Naive thymus-derived CD8-positive, alpha-beta T cell (primary cell): Measurements from ENCODE around the gene PPP1R14C. TPM values are rescaled to one million over a fixed set of nuclear protein-coding genes. Genes with fewer than 3 reads are reported as not detected.
A peak's percentile ranks its signal among the peaks of the same experiment; 100 is the strongest.

Source experiments
- ATAC-seq, 2 donors: fragments of 150-1000 bp; cut with Tn5 transposase in 1 of 2; sonication (Bioruptor Pico), chemical (Tn5 transposase) in 1 of 2; 1 replicate in 1 of 2; 2 replicates in 1 of 2; pipeline ENCODE4 v1.10.0; 2021; ENCODE audit warnings: mild to moderate bottlenecking in 2 of 2, moderate library complexity in 2 of 2
- POLR2A ChIA-PET: fragments of 350-600 bp; sonication (Branson Sonifier 250); formaldehyde crosslinking; loops from one replicate; lab custom pipeline; 2021; ENCODE audit warnings: antibody characterized with exemption; lab: Charles Lee
- DNase-seq, 10 donors: peaks; one replicate each; pipeline versions ENCODE4 v3.0.0 to v3.0.0-alpha.2; 2020 to 2022
- H3K27ac Mint-ChIP-seq, 10 donors: one replicate each; pipeline ENCODE4 v1.8.0; 2020 to 2022; ENCODE audit warnings: mild to moderate bottlenecking in 10 of 10, mixed read lengths in 10 of 10, moderate library complexity in 4 of 10, inconsistent platforms in 1 of 10
- H3K27me3 Mint-ChIP-seq, 5 donors: one replicate each; pipeline ENCODE4 v1.8.0; 2021 to 2022; ENCODE audit warnings: mixed read lengths in 5 of 5
- H3K36me3 Mint-ChIP-seq, 3 donors: one replicate each; pipeline ENCODE4 v1.8.0; 2020 to 2022; ENCODE audit warnings: mixed read lengths in 3 of 3, mild to moderate bottlenecking in 2 of 3, inconsistent platforms in 1 of 3
- H3K4me1 Mint-ChIP-seq, 4 donors: one replicate each; pipeline ENCODE4 v1.8.0; 2021 to 2022; ENCODE audit warnings: mixed read lengths in 4 of 4
- H3K4me3 Mint-ChIP-seq, 10 donors: one replicate each; pipeline ENCODE4 v1.8.0; 2020 to 2022; ENCODE audit warnings: mild to moderate bottlenecking in 10 of 10, mixed read lengths in 10 of 10, moderate library complexity in 6 of 10, inconsistent platforms in 1 of 10
- H3K9me3 Mint-ChIP-seq, 9 donors: one replicate each; pipeline ENCODE4 v1.8.0; 2020 to 2022; ENCODE audit warnings: mixed read lengths in 9 of 9, mild to moderate bottlenecking in 3 of 9, inconsistent platforms in 1 of 9, moderate library complexity in 1 of 9
- polyA plus RNA-seq, 3 donors: library from polyadenylated mRNA; unstranded; fragments of 300-500 nt; fragmentation: Illumina TruSeq; gene quantifications; one replicate each; pipeline ENCODE4 v1.2.3, GENCODE V29; 2021
- total RNA-seq, 8 experiments: library from RNA in 2 of 8; stranded (reverse) in 2 of 8; gene quantifications; one replicate each; pipeline ENCODE4 v1.2.3 and lab custom pipeline; 2021 to 2026

The PPP1R14C gene
- total and polyA plus RNA-seq, 5 experiments from 2014 or later, result 0.24 TPM; not detected in 4

GRCh38 chr6:150255840-150256239, 113.0 kb downstream of the PPP1R14C start:
- Mint-ChIP-seq H3K4me1 (no peaks in the 10 kb centered on the region), H3K27me3 (peaks cover 9 to 26% (median 12%) of the 10 kb centered on the region in 5 donors), H3K9me3 (peaks cover 0 to 2% (median 0%) of the 10 kb centered on the region in 9 donors), H3K27ac (peak overlapping the region in 1 of 10 donors; percentile 9), H3K4me3 (no peak overlapping the region), H3K36me3 (no peaks in the 10 kb centered on the region)
- POLR2A ChIA-PET, result no interaction called here
- no peak for ATAC-seq
- no peak for DNase-seq

DNA sequence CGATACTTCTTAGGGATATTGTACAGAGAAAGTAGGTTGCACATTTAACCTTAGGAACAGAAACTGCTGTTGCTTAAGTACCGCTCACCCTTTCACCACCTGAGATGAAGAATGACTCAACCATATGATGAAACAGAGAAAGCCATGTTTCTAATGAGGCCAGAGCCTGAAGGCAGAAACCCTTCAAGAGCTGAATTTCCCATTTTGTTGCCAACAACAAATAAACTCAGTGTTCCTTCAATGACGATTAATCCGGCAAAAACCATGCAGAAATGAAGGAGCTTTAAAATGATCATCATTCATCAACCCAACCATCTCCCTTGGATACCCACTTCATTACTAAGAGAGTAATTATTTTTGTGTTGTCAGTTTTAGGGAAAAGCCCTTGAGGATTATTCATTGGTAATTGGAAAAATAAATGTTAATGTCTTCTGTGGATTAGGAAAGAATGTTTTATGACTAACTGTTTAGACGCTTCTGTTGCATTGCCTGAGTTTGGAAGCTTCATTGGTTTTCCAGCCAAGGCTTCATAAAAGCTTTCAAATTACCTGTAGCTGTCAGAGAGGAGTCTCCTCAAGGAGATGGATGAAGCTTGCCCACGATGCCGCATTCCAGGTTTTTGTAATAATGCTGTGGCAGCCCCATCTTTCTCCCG, 113.9 kb downstream of the PPP1R14C start:
- Mint-ChIP-seq H3K27me3 (peaks cover 6 to 28% (median 12%) of the 10 kb centered on the region in 5 donors), H3K4me3 (no peak overlapping the region), H3K9me3 (peaks cover 0 to 2% (median 0%) of the 10 kb centered on the region in 9 donors), H3K36me3 (no peaks in the 10 kb centered on the region), H3K27ac (no peak overlapping the region), H3K4me1 (no peaks in the 10 kb centered on the region)
- DNase-seq (no peak), ATAC-seq (no peak)
- POLR2A ChIA-PET, result no interaction called here

- Mint-ChIP-seq H3K4me1 (peaks cover 0 to 3% (median 1%) of the 10 kb centered on the region in 4 donors), H3K27me3 (peaks cover 3 to 31% (median 12%) of the 10 kb centered on the region in 5 donors), H3K27ac (no peak overlapping the region), H3K4me3 (no peak overlapping the region), H3K36me3 (no peaks in the 10 kb centered on the region), H3K9me3 (no peaks in the 10 kb centered on the region)
- DNase-seq, result no peak
- ATAC-seq, result no peak
- POLR2A ChIA-PET, result interaction anchor here (0.6 kb wide), 1 partner anchor 1007 kb away, joined by 4 read pairs; no protein-coding TSS in a partner anchor
These were observed 115.5 kb downstream of the PPP1R14C start for GRCh38 chr6:150258381-150258780.

DNA sequence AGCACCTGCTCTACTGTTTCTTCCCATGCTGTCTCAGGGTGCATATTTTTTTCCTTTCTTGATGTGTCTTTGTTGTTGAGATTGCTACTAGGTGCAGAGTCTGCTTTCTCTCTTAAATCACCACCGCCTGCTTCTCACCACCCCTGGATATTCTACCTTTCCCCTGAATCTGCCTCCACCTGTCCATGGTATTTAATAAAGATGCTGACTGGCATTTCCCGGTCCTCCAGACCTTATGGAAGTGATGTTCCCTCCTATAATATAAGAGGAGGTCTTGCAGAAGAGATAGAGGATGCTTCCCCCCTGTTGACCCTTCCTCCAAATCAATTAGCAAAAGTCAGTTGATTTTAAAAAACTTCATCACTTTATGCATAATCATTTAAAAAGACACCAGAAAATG, 118.1 kb downstream of the PPP1R14C start:
- no peak overlapping the region for H3K27ac Mint-ChIP-seq
- peaks cover 3 to 22% (median 7%) of the 10 kb centered on the region in 5 donors for H3K27me3 Mint-ChIP-seq
- DNase-seq, result no peak
- peaks cover 0 to 11% (median 2%) of the 10 kb centered on the region in 4 donors for H3K4me1 Mint-ChIP-seq
- H3K4me3 Mint-ChIP-seq, result no peak overlapping the region
- POLR2A ChIA-PET, result no interaction called here
- H3K36me3 Mint-ChIP-seq, result no peaks in the 10 kb centered on the region
- ATAC-seq, result no peak
- H3K9me3 Mint-ChIP-seq, result no peaks in the 10 kb centered on the region

GRCh38 chr6:150261997-150262697, 119.3 kb downstream of the PPP1R14C start:
- Mint-ChIP-seq H3K9me3 (no peaks in the 10 kb centered on the region), H3K27me3 (peaks cover 0 to 13% (median 3%) of the 10 kb centered on the region in 5 donors), H3K4me1 (peaks cover 0 to 11% (median 2%) of the 10 kb centered on the region in 4 donors), H3K36me3 (no peaks in the 10 kb centered on the region), H3K27ac (peak overlapping the region in 1 of 10 donors; percentile 2), H3K4me3 (no peak overlapping the region)
- ATAC-seq (no peak), DNase-seq (no peak)
- POLR2A ChIA-PET, result no interaction called here

DNA sequence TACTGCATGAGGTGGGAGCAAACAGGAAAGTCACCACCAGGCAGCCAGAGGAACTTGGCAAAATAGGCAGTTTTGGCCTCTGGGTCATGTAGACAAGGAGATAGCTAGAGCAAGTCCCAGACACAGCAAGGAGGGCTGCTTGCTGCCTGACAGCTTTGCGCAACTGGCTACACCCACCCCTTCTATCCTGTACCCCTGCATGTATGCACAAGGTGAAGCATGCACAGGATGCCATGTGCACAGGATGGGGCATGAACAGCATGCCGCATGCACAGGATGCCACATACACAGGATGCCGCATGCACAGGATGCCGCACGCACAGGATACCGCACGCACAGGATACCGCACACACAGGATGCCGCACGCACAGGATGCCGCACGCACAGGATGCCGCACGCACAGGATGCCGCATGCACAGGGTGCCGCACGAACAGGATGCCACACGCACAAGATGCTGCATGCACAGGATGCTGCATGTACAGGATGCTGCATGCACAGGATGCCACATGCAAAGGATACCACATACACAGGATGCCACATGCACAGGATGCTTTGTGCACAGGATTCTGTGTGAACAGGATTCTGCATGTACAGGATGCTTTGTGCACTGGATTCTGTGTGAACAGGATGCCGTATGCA, 121.0 kb downstream of the PPP1R14C start:
- DNase-seq, result peak in 3 of 10 donors; percentile 16 to 18 (median 17)
- H3K36me3 Mint-ChIP-seq, result no peaks in the 10 kb centered on the region
- peaks cover 0 to 11% (median 2%) of the 10 kb centered on the region in 4 donors for H3K4me1 Mint-ChIP-seq
- peak in 1 of 2 donors; percentile 20 for ATAC-seq
- no peak overlapping the region for H3K4me3 Mint-ChIP-seq
- H3K9me3 Mint-ChIP-seq, result no peaks in the 10 kb centered on the region
- POLR2A ChIA-PET, result no interaction called here
- H3K27ac Mint-ChIP-seq, result peak overlapping the region in 9 of 10 donors; percentile 55 to 92 (median 71)
- peaks cover 1 to 13% (median 4%) of the 10 kb centered on the region in 5 donors for H3K27me3 Mint-ChIP-seq

GRCh38 chr6:150266309-150266708, 123.5 kb downstream of the PPP1R14C start:
- ATAC-seq, result no peak
- POLR2A ChIA-PET, result no interaction called here
- Mint-ChIP-seq H3K27me3 (peaks cover 0 to 23% (median 4%) of the 10 kb centered on the region in 5 donors), H3K27ac (no peak overlapping the region), H3K36me3 (no peaks in the 10 kb centered on the region), H3K9me3 (no peaks in the 10 kb centered on the region), H3K4me3 (no peak overlapping the region), H3K4me1 (peaks cover 0 to 11% (median 2%) of the 10 kb centered on the region in 4 donors)
- DNase-seq, result no peak

GRCh38 chr6:150266963-150267685, 124.3 kb downstream of the PPP1R14C start:
- POLR2A ChIA-PET, result no interaction called here
- Mint-ChIP-seq H3K4me1 (peaks cover 0 to 11% (median 2%) of the 10 kb centered on the region in 4 donors), H3K36me3 (no peaks in the 10 kb centered on the region), H3K4me3 (no peak overlapping the region), H3K27ac (no peak overlapping the region), H3K27me3 (peaks cover under 1 to 23% (median 3%) of the 10 kb centered on the region in 5 donors), H3K9me3 (no peaks in the 10 kb centered on the region)
- ATAC-seq (no peak), DNase-seq (no peak)

DNA sequence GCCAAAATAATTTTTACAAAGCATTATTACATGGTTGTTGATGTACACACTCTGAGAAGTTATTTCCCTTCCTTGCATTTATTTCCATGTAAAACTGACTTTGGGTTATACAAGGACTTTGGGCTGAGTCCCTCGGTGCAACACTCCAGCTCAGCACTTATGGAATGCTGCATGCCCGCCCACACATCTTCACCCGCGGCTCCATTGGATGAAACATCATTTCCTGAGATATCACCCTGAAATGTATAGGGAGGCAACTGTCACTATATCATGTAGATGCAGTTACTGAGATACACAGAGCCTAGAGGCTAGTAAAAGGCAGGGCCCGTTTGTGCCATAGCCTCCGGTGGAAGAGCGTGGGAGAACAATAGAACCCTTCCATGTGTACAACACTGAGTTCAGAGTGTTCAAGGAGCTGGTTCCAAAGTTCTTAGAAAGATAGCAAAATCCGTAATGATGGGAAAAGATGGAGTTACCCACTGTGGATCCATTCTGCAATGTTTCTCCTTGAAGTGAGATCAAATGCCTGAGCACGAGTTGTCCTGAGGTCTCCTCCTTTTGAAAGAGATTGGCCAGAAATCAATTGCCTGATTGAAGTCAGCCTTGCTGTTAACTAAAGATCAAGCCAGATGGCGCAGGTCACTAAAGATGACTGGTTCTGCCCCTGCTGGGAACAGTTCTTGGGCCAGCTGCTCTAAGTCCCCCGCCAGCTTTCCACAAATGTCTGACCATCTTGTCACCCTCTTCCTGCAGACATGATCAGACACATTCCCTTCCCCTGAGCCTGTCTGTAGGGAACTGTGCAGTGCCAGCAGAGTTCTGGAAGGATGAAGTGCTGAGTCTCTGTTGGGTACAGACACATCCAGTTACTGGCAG, 125.1 kb downstream of the PPP1R14C start:
- peaks cover 1 to 23% (median 2%) of the 10 kb centered on the region in 5 donors for H3K27me3 Mint-ChIP-seq
- no peak for ATAC-seq
- H3K4me3 Mint-ChIP-seq, result no peak overlapping the region
- H3K36me3 Mint-ChIP-seq, result no peaks in the 10 kb centered on the region
- peaks cover 0 to 11% (median 2%) of the 10 kb centered on the region in 4 donors for H3K4me1 Mint-ChIP-seq
- POLR2A ChIA-PET, result no interaction called here
- no peaks in the 10 kb centered on the region for H3K9me3 Mint-ChIP-seq
- no peak for DNase-seq
- no peak overlapping the region for H3K27ac Mint-ChIP-seq

DNA sequence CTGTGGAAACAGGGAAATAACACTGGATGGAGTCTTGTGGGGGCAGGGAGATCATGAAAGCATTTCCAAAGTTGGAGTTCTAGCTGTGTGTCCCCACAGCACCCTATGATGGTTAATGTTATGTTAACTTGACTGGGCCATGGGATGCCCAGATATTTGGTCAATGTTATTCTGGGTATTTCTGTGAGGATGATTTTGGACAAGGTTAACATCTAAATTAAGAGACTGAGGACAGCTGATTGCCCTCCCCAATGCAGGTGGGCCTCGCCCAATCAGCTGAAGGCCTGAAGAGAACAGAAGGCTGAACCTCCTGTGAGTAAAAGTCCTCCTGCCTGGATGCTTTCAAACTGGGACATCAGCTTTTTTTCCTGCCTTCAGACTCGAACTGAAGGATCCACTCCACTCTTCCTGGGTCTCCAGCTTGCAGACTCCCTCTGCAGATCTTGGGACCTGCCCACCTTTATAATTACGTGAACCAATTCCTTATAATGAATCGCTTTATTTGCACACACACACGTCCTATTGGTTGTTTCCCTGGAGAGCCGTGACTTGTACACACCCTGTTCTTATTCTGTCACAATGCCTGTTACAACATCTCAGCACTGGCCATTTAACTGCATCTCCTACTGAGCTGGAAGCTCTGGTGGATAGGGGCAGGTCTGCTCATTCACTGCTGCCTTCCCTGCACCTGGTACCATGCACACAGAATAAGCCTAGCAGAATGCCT, 126.4 kb downstream of the PPP1R14C start:
- H3K4me1 Mint-ChIP-seq, result peaks cover 0 to 6% (median 3%) of the 10 kb centered on the region in 4 donors
- no peak overlapping the region for H3K27ac Mint-ChIP-seq
- POLR2A ChIA-PET, result no interaction called here
- no peaks in the 10 kb centered on the region for H3K36me3 Mint-ChIP-seq
- H3K4me3 Mint-ChIP-seq, result no peak overlapping the region
- ATAC-seq, result no peak
- no peak for DNase-seq
- peaks cover 1 to 23% (median 2%) of the 10 kb centered on the region in 5 donors for H3K27me3 Mint-ChIP-seq
- no peaks in the 10 kb centered on the region for H3K9me3 Mint-ChIP-seq

DNA sequence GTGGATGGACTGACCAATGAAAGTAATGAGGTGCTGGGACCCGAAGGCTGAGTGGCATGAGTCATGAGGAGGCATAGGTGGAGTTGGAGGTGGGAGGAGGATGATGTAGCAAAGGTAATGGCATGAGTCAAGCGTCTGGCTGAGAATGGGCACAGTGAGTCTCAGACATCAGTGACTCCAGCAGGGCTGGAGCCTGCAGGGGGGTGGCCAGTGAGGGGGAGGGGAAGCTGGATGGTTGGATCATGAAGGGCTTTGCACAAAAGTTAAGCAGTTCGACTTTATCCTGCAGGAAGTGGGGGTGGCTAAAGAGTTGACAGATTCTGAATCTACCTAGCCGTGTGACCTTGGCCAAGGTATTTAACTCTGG, 127.0 kb downstream of the PPP1R14C start:
- Mint-ChIP-seq H3K27me3 (peaks cover 1 to 23% (median 3%) of the 10 kb centered on the region in 5 donors), H3K4me1 (peaks cover 0 to 5% (median 0%) of the 10 kb centered on the region in 4 donors), H3K4me3 (no peak overlapping the region), H3K27ac (no peak overlapping the region), H3K36me3 (no peaks in the 10 kb centered on the region), H3K9me3 (no peaks in the 10 kb centered on the region)
- ATAC-seq (no peak), DNase-seq (no peak)
- POLR2A ChIA-PET, result no interaction called here
